ENCODE results near the gene RMND1.
A peak's percentile ranks its signal among the peaks of the same experiment; 100 is the strongest.
"Not testable (repeated sequence)": the region's sequence is repeated elsewhere in the genome, so short reads cannot be mapped to it uniquely, and the experiment has no call there.

The RMND1 gene

GRCh38 chr6:151452750-151453427, 963 bp upstream of the RMND1 start:
- peak; percentile 23 for DNase-seq (ENCODE audit: low read depth)
- peak overlapping the region; percentile 86 for H3K4me3 ChIP-seq (ENCODE audit: low read depth, low read length)
- TF ChIP-seq, protein P1, sequence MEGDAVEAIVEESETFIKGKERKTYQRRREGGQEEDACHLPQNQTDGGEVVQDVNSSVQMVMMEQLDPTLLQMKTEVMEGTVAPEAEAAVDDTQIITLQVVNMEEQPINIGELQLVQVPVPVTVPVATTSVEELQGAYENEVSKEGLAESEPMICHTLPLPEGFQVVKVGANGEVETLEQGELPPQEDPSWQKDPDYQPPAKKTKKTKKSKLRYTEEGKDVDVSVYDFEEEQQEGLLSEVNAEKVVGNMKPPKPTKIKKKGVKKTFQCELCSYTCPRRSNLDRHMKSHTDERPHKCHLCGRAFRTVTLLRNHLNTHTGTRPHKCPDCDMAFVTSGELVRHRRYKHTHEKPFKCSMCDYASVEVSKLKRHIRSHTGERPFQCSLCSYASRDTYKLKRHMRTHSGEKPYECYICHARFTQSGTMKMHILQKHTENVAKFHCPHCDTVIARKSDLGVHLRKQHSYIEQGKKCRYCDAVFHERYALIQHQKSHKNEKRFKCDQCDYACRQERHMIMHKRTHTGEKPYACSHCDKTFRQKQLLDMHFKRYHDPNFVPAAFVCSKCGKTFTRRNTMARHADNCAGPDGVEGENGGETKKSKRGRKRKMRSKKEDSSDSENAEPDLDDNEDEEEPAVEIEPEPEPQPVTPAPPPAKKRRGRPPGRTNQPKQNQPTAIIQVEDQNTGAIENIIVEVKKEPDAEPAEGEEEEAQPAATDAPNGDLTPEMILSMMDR (IDR thresholded peaks at IDR 0.05; ENCODE audit: control insufficient read depth, extremely low read depth, insufficient read depth): no peak

DNA sequence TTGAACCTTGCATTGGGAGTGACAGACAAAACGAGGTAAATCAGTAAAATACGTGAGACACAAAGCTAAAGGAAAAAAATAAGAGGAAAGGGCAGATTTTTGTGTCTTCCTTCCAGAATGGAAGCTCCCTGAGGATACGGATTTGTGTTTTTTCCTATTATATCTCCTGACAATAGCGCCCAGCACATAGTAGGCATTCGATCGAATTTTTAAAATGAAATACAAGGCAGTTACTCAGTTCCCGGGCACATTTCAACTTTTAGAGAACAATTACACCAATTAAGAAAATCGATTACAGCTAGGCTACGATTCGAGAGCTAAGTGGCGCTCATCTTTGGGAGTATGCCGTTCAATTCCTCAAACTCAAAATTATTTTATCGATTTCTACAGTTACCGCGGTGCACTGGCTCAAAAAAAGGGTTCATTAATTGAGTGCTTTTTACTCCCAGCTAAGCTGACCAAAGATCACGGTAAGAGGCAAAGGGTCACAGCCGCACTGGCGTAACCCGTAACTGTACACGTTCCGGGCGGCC, 443 bp downstream of the RMND1 start:
- TF ChIP-seq, protein P1 (IDR thresholded peaks at IDR 0.05; ENCODE audit: control insufficient read depth, extremely low read depth, insufficient read depth): no peak
- H3K4me3 ChIP-seq (ENCODE audit: low read depth, low read length): peak overlapping the region; percentile 86
- DNase-seq (ENCODE audit: low read depth): no peak

- peak overlapping the region; percentile 86 for H3K4me3 ChIP-seq (ENCODE audit: low read depth, low read length)
Measured at GRCh38 chr6:151450928-151451327, 998 bp downstream of the RMND1 start.

GRCh38 chr6:151448623-151449022, 3.3 kb downstream of the RMND1 start:
- no peak overlapping the region for H3K4me3 ChIP-seq (ENCODE audit: low read depth, low read length)
- TF ChIP-seq, protein P1 (IDR thresholded peaks at IDR 0.05; ENCODE audit: control insufficient read depth, extremely low read depth, insufficient read depth): no peak
- DNase-seq (ENCODE audit: low read depth): no peak

More at GRCh38 chr6:151450928-151451327, 998 bp downstream of the RMND1 start:
- not testable (repeated sequence) for DNase-seq (ENCODE audit: low read depth)

DNA sequence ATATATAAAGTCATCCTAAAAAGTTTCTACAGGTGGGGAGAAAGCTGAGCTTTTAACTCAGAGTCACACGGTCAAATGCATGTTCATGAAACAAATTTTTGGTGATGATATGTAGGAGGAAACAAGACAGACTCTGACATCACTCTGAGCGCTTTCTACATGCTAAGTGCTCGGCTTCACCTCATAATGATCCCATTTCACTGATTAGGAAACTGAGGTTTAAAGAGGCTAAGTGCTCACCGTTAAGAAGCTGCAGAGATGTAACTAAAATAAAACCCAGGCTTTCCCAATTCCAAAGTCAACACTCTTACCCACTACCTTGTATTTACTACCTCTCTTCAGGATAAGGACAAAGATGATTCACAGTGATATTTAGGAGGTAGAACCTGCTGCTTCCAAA, 4.7 kb downstream of the RMND1 start:
- TF ChIP-seq, protein P1 (IDR thresholded peaks at IDR 0.05; ENCODE audit: control insufficient read depth, extremely low read depth, insufficient read depth): no peak
- DNase-seq (ENCODE audit: low read depth): no peak
- no peak overlapping the region for H3K4me3 ChIP-seq (ENCODE audit: low read depth, low read length)

- peak; percentile 32 for DNase-seq (ENCODE audit: low read depth)
- TF ChIP-seq, protein P1 (IDR thresholded peaks at IDR 0.05; ENCODE audit: control insufficient read depth, extremely low read depth, insufficient read depth): no peak
- H3K4me3 ChIP-seq (ENCODE audit: low read depth, low read length): no peak overlapping the region
Measured at GRCh38 chr6:151445482-151445881, 6.4 kb downstream of the RMND1 start.

GRCh38 chr6:151443911-151444621, 7.9 kb downstream of the RMND1 start:
- TF ChIP-seq, protein P1 (IDR thresholded peaks at IDR 0.05; ENCODE audit: control insufficient read depth, extremely low read depth, insufficient read depth): no peak
- DNase-seq (ENCODE audit: low read depth): no peak

More at GRCh38 chr6:151443911-151444621, 7.9 kb downstream of the RMND1 start:
- H3K4me3 ChIP-seq (ENCODE audit: low read depth, low read length): no peak overlapping the region
